HEK293 (cell line): ENCODE data around the gene HNRNPM.

ENCODE experiments used
- CTCF ChIA-PET: fragments of 350-600 bp; formaldehyde crosslinking; extraction: SDS; loops from one replicate; lab custom pipeline; 2021; ENCODE audit warnings: antibody characterized with exemption; lab: Yijun Ruan, JAX
- POLR2A ChIA-PET: fragments of 300-600 bp; formaldehyde crosslinking; extraction: SDS; loops from one replicate; lab custom pipeline; 2020; ENCODE audit warnings: antibody characterized with exemption, inconsistent platforms; lab: Yijun Ruan, JAX
- H3K27ac ChIP-seq: fragments of 200-500 bp; sonication (Bioruptor generic); 2 replicates; pipeline ENCODE4 v1.5.1; 2014; ENCODE audit warnings: low read depth, low read length, control low read depth, inconsistent platforms; ENCODE audit errors: extremely low read depth
- H3K36me3 ChIP-seq, 2 experiments: fragments of 200-500 bp in 1 of 2; sonication (Bioruptor generic) in 1 of 2; 1 replicate in 1 of 2; 2 replicates in 1 of 2; pipeline ENCODE4 v1.5.1; 2014 to 2017; ENCODE audit warnings: inconsistent platforms in 2 of 2, low read length in 2 of 2; ENCODE audit not compliant: control insufficient read depth in 2 of 2, insufficient read depth in 1 of 2
- H3K4me1 ChIP-seq: fragments of 200-500 bp; sonication (Bioruptor generic); 2 replicates; pipeline ENCODE4 v1.5.1; 2014; ENCODE audit warnings: mild to moderate bottlenecking, low read length, inconsistent platforms; ENCODE audit not compliant: control insufficient read depth, insufficient read depth
- H3K4me3 ChIP-seq: 2 replicates; pipeline ENCODE4 v1.5.1; 2011; ENCODE audit warnings: low read depth, mild to moderate bottlenecking, control low read depth, low read length, moderate library complexity
- H3K9me3 ChIP-seq: fragments of 200-500 bp; sonication (Bioruptor generic); 2 replicates; pipeline ENCODE4 v1.5.1; 2014; ENCODE audit warnings: low read depth, low read length, inconsistent platforms; ENCODE audit not compliant: control insufficient read depth, insufficient read depth
- GLIS2 ChIP-seq: fragments of 450-650 bp; formaldehyde crosslinking; IDR thresholded peaks from 2 replicates; pipeline ENCODE4 v1.5.1; 2016; ENCODE audit warnings: missing biosample characterization, missing genetic modification characterization
- KLF9 ChIP-seq: fragments of 450-650 bp; formaldehyde crosslinking; IDR thresholded peaks from 2 replicates; pipeline ENCODE4 v1.5.1; 2016; ENCODE audit warnings: missing biosample characterization, missing genetic modification characterization, low read depth
- MEIS1 ChIP-seq: sonication (generic); formaldehyde crosslinking; IDR thresholded peaks from 2 replicates; pipeline ENCODE4 v1.8.1; 2022; ENCODE audit warnings: missing genetic modification reagents, mild to moderate bottlenecking, borderline replicate concordance
- OVOL3 ChIP-seq: fragments of 450-650 bp; formaldehyde crosslinking; IDR thresholded peaks from 2 replicates; pipeline ENCODE4 v1.5.1; 2016; ENCODE audit warnings: missing biosample characterization, missing genetic modification characterization
- SP2 ChIP-seq: fragments of 450-650 bp; formaldehyde crosslinking; IDR thresholded peaks from 2 replicates; pipeline ENCODE4 v1.5.1; 2016; ENCODE audit warnings: missing biosample characterization, missing genetic modification characterization
- ZNF155 ChIP-seq: fragments of 450-650 bp; formaldehyde crosslinking; IDR thresholded peaks from 2 replicates; pipeline ENCODE4 v1.5.1; 2016; ENCODE audit warnings: missing biosample characterization, missing genetic modification characterization
- ZNF24 ChIP-seq: fragments of 450-650 bp; formaldehyde crosslinking; IDR thresholded peaks from 2 replicates; pipeline ENCODE4 v1.5.1; 2016; ENCODE audit warnings: missing biosample characterization, missing genetic modification characterization
- ZNF26 ChIP-seq: fragments of 450-650 bp; formaldehyde crosslinking; IDR thresholded peaks from 2 replicates; pipeline ENCODE4 v1.5.1; 2016; ENCODE audit warnings: missing biosample characterization, missing genetic modification characterization
- ZNF266 ChIP-seq: fragments of 450-650 bp; formaldehyde crosslinking; IDR thresholded peaks from 2 replicates; pipeline ENCODE4 v1.5.1; 2016; ENCODE audit warnings: missing biosample characterization, missing genetic modification characterization, low read depth
- ZNF341 ChIP-seq: fragments of 450-650 bp; formaldehyde crosslinking; IDR thresholded peaks from 2 replicates; pipeline ENCODE4; 2016; ENCODE audit warnings: low read depth, missing biosample characterization, missing genetic modification characterization
- ZNF394 ChIP-seq: fragments of 450-650 bp; formaldehyde crosslinking; IDR thresholded peaks from 2 replicates; pipeline ENCODE4 v1.5.1; 2016; ENCODE audit warnings: missing biosample characterization, missing genetic modification characterization, mild to moderate bottlenecking, moderate library complexity, borderline replicate concordance
- ZNF600 ChIP-seq: fragments of 450-650 bp; formaldehyde crosslinking; IDR thresholded peaks from 2 replicates; pipeline ENCODE4 v1.5.1; 2016; ENCODE audit warnings: missing biosample characterization, missing genetic modification characterization
- ZNF707 ChIP-seq: fragments of 450-650 bp; formaldehyde crosslinking; IDR thresholded peaks from 2 replicates; pipeline ENCODE4 v1.5.1; 2016; ENCODE audit warnings: missing biosample characterization, missing genetic modification characterization
- ZNF791 ChIP-seq: fragments of 450-650 bp; formaldehyde crosslinking; IDR thresholded peaks from 2 replicates; pipeline ENCODE4 v1.5.1; 2016; ENCODE audit warnings: missing biosample characterization, missing genetic modification characterization
- ZNF830 ChIP-seq: fragments of 450-650 bp; IDR thresholded peaks from 2 replicates; pipeline ENCODE4 v1.5.0; 2018; ENCODE audit warnings: missing biosample characterization, missing genetic modification characterization, low read depth, mild to moderate bottlenecking, moderate library complexity
- ZXDB ChIP-seq: fragments of 450-650 bp; formaldehyde crosslinking; IDR thresholded peaks from 2 replicates; pipeline ENCODE4 v1.5.1; 2016; ENCODE audit warnings: missing biosample characterization, missing genetic modification characterization
- TF ChIP-seq, protein P1 (sequence below): fragments of 450-650 bp; formaldehyde crosslinking; IDR thresholded peaks from 2 replicates; pipeline ENCODE4 v1.5.1; 2016; ENCODE audit warnings: missing biosample characterization, missing genetic modification characterization
- TF ChIP-seq, protein P2 (sequence below): fragments of 450-650 bp; formaldehyde crosslinking; IDR thresholded peaks from 2 replicates; pipeline ENCODE4 v1.5.1; 2016; ENCODE audit warnings: missing biosample characterization, missing genetic modification characterization

HNRNPM gene

DNA sequence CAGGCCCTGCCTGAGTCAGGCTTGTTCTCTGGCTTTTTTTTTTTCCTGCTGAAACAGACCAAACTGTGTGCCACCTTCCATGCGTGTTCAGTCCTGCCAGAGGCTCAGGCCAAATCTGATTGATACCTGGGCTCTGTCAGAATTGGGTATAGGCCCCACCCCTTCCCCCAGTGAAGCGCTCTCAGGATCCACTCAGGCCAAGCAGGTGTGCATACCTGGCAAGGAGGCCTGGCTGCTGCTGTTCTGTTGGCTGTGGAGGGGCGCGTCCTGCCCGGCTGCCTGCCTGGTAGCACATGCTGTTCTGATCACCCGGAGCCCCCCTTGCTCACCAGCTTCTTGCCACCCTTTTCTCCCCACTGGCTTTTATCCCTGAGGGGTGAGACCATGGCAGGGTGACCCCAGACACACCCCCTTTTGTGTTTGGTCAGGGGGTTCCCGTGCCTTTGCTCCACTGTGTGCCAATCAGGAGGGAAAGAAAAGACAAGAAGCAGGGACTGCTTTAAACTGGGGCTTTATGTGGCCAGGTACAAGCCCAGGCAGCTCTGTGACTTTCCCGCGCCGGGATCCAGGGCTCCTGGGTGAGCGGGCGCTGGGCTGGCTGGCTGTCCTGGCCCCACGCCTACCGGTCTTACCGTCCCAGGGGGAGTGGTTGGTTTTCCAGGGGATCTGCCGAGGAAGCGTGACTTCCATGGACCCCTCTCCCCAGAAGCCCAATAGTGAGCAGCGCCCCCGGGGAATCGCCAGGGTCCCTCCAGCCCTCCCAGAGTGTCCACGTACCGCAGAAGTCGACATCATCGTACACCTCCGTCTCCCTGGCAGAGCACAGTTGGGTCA lies 45.0 kb downstream of the HNRNPM start:
- POLR2A ChIA-PET = no interaction called here
- CTCF ChIA-PET = no interaction called here
- peaks cover 0 to 51% of the 10 kb centered on the region in 2 experiments; a peak in 1 of 3 replicates for H3K36me3 ChIP-seq

GRCh38 chr19:8490395-8490760 lies 45.6 kb downstream of the HNRNPM start:
- H3K27ac ChIP-seq = no peak overlapping the region
- CTCF ChIA-PET = interaction anchor here (1.2 kb wide), 1 partner anchor 88 kb away, joined by 4 read pairs; no protein-coding TSS in a partner anchor

More for the DNA sequence above, 45.0 kb downstream of the HNRNPM start:
- Histone ChIP-seq H3K4me1 (no peaks in the 10 kb centered on the region), H3K4me3 (no peak overlapping the region), H3K9me3 (no peaks in the 10 kb centered on the region), H3K27ac (no peak overlapping the region)
- TF ChIP-seq ZNF707 (tag by site-specific recombination) (no peak), KLF9 (peak; percentile 57), ZXDB (tag by site-specific recombination) (no peak), ZNF791 (no peak), OVOL3 (tag by site-specific recombination) (no peak), ZNF830 (no peak), ZNF600 (tag by site-specific recombination) (0 out of 2 replicates have a peak, but pooled peaks have one; percentile 11), ZNF341 (tag by site-specific recombination) (peak; percentile 45), ZNF266 (tag by site-specific recombination) (no peak)

More at GRCh38 chr19:8490395-8490760, 45.6 kb downstream of the HNRNPM start:
- Histone ChIP-seq H3K4me1 (no peaks in the 10 kb centered on the region), H3K9me3 (no peaks in the 10 kb centered on the region), H3K36me3 (peaks cover 0 to 45% of the 10 kb centered on the region in 2 experiments; a peak in 1 of 3 replicates), H3K4me3 (no peak overlapping the region)
- TF ChIP-seq ZNF26 (tag by site-specific recombination) (no peak), SP2 (tag by site-specific recombination) (no peak), ZNF24 (tag by site-specific recombination) (no peak), ZNF155 (no peak), MEIS1 (CRISPR knock-in tag) (no peak), ZNF394 (tag by site-specific recombination) (no peak), GLIS2 (tag by site-specific recombination) (0 out of 2 replicates have a peak, but pooled peaks have one; percentile 6)
- TF ChIP-seq, protein P1, sequence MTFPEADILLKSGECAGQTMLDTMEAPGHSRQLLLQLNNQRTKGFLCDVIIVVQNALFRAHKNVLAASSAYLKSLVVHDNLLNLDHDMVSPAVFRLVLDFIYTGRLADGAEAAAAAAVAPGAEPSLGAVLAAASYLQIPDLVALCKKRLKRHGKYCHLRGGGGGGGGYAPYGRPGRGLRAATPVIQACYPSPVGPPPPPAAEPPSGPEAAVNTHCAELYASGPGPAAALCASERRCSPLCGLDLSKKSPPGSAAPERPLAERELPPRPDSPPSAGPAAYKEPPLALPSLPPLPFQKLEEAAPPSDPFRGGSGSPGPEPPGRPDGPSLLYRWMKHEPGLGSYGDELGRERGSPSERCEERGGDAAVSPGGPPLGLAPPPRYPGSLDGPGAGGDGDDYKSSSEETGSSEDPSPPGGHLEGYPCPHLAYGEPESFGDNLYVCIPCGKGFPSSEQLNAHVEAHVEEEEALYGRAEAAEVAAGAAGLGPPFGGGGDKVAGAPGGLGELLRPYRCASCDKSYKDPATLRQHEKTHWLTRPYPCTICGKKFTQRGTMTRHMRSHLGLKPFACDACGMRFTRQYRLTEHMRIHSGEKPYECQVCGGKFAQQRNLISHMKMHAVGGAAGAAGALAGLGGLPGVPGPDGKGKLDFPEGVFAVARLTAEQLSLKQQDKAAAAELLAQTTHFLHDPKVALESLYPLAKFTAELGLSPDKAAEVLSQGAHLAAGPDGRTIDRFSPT (tag by site-specific recombination) = peak; percentile 43; the same call in 1 of the 2 replicates
- TF ChIP-seq, protein P2, sequence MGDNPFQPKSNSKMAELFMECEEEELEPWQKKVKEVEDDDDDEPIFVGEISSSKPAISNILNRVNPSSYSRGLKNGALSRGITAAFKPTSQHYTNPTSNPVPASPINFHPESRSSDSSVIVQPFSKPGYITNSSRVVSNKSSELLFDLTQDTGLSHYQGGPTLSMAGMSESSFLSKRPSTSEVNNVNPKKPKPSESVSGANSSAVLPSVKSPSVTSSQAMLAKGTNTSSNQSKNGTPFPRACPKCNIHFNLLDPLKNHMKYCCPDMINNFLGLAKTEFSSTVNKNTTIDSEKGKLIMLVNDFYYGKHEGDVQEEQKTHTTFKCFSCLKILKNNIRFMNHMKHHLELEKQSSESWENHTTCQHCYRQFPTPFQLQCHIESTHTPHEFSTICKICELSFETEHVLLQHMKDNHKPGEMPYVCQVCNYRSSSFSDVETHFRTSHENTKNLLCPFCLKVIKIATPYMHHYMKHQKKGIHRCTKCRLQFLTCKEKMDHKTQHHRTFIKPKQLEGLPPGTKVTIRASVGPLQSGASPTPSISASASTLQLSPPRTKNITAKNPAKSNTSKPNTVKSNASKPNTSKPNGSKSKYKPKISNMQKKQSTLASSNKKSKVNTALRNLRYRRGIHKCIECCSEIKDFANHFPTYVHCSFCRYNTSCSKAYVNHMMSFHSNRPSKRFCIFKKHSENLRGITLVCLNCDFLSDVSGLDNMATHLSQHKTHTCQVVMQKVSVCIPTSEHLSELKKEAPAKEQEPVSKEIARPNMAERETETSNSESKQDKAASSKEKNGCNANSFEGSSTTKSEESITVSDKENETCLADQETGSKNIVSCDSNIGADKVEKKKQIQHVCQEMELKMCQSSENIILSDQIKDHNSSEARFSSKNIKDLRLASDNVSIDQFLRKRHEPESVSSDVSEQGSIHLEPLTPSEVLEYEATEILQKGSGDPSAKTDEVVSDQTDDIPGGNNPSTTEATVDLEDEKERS (tag by site-specific recombination) = no peak
- POLR2A ChIA-PET = no interaction called here
